ENCODE data around the gene TSHZ2. TPM values are rescaled to one million over a fixed set of nuclear protein-coding genes. Genes with fewer than 3 reads are reported as not detected.
"Not testable (repeated sequence)": the region's sequence is repeated elsewhere in the genome, so short reads cannot be mapped to it uniquely, and the experiment has no call there.

TSHZ2 gene
- total RNA-seq, 1 donor from 2014 or later: 0.06 TPM

DNA sequence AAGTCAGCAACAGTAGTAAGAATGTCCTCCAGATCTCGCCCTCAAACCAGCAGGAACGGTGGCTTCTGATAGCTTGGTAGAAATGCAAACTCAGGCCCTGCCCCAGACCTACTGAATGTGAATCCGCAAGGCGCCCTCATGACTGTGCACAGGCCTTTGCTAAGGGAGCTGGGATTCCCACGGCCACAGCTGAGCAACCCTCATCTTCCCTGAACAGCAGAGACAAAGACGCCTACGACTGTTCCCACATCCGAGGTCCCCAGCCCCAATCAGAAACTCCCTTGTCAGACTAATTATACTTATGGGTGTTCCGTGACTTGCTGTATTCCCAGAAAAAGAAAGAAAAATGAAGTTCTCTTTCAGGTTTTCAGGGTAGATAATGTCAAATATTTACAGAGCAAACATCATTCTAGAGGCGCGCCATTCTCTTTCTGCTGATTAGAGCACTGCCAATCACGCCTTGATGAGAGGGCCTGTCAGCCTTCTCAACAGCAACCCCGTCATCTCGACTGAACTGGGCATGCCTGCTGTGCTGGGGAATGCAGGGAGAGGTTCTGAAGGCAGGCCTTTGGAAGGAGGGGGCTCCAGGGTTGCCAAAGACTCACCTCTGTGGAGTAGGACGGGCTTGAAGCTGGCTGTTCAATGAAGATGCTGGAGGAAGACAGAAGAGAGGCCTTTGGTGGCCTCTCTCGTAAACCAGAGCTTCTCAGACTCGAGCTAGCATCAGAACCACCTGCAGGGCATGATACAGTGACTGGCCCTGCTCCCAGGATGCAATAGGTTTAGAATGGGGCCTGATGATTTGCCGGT, 541.5 kb downstream of the TSHZ2 start:
- TF ChIP-seq, protein P1, sequence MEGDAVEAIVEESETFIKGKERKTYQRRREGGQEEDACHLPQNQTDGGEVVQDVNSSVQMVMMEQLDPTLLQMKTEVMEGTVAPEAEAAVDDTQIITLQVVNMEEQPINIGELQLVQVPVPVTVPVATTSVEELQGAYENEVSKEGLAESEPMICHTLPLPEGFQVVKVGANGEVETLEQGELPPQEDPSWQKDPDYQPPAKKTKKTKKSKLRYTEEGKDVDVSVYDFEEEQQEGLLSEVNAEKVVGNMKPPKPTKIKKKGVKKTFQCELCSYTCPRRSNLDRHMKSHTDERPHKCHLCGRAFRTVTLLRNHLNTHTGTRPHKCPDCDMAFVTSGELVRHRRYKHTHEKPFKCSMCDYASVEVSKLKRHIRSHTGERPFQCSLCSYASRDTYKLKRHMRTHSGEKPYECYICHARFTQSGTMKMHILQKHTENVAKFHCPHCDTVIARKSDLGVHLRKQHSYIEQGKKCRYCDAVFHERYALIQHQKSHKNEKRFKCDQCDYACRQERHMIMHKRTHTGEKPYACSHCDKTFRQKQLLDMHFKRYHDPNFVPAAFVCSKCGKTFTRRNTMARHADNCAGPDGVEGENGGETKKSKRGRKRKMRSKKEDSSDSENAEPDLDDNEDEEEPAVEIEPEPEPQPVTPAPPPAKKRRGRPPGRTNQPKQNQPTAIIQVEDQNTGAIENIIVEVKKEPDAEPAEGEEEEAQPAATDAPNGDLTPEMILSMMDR (conservative IDR thresholded peaks at IDR 0.05; ENCODE audit: low read depth, low read length): no peak
- H3K4me3 ChIP-seq (ENCODE audit: low read depth, low read length): no peak overlapping the region
- DNase-seq (ENCODE audit: low read depth): no peak

DNA sequence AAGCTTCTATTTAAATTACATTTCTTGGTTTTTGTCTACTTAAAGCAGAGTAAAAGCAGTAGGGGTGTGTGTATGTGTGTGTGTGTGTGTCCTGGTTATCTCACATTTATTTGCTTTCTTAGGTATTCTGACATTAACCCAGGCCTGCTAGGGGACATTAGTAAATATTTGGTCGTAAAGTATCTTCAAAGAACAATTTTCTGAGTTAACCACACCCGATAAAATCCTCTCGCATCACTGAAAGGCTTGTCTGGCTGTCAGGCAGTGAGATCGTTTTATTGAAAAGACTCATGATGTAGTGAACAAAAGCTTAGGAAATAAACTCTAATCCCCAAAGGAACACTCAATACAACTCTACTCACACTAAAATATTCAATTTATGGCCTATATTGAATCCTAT, 543.6 kb downstream of the TSHZ2 start:
- H3K4me3 ChIP-seq (ENCODE audit: low read depth, low read length): no peak overlapping the region
- no peak for DNase-seq (ENCODE audit: low read depth)
- TF ChIP-seq, protein P1 (conservative IDR thresholded peaks at IDR 0.05; ENCODE audit: low read depth, low read length): no peak

DNA sequence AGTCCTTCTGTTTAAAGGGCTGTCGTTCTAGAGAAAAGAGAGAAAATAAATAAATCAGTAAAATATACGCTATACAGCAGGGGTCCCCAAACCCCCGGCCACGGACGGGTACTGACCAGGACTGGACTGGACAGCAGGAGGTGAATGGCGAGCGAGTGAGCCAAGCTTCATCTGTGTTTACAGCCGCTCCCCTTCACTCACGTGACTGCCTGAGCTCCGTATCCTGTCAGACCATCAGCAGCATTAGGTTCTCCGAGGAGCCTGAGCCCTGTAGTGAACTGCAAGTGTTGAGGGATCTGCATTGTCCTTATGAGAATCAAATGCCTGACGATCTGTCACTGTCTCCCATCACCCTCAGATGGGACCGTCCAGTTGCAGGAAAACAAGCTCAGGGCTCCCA, 545.0 kb downstream of the TSHZ2 start:
- DNase-seq (ENCODE audit: low read depth): no peak
- H3K4me3 ChIP-seq (ENCODE audit: low read depth, low read length): no peak overlapping the region
- TF ChIP-seq, protein P1 (conservative IDR thresholded peaks at IDR 0.05; ENCODE audit: low read depth, low read length): no peak

DNA sequence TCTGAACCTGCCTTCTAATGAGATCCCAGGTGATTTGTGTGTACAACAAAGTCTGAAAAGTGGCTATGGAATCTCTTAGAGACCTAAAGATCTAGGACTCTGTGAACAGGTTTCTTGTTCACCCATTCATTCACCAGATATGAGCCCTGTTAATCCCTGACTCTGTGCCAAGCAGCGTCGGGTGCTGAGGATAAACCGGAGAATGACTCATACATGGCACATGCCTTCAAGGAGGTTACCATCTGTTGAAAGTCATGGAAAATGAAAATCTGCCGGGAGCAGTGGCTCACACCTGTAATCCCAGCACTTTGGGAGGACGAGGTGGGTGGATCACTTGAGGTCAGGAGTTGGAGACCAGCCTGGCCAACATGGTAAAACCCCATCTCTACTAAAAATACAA, 549.3 kb downstream of the TSHZ2 start:
- not testable (repeated sequence) for DNase-seq (ENCODE audit: low read depth); H3K4me3 ChIP-seq (ENCODE audit: low read depth, low read length)

DNA sequence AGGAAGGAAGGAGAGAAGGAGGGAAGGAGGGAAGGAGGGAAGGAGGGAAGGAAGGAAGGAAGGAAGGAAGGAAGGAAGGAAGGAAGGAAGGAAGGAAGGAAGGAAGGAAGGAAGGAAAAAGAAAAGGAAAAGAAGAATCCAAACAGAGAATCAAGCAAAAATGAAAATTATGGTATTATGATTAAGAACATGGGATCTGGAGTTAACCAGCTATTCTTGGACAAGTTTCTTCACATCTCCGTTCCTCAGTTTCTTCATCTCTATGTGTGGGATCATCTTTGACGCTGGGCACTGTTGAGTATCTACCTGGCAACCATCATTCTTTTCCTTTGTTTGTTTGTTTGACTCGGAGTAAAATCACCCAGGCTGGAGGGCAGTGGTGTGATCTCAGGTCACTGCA, 549.9 kb downstream of the TSHZ2 start:
- no peak for DNase-seq (ENCODE audit: low read depth)
- no peak overlapping the region for H3K4me3 ChIP-seq (ENCODE audit: low read depth, low read length)
- TF ChIP-seq, protein P1 (conservative IDR thresholded peaks at IDR 0.05; ENCODE audit: low read depth, low read length): no peak

DNA sequence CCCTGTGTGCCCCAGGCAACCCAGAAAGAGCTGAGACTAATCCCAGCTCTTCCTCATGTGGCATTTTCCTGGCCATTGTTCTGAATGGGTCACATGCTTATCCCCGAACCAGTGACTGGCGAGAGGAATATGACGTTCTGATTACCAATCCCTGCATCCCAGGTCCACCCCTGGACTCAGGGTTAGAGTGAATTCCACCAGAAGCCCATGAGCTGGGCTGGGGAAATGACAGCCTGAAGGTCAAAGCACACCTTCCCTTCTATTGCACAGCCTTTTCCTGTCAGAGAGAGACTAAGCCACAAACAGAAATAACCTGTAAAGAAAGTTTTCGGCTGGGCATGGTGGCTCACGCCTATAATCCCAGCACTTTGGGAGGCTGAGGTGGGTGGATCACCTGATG, 550.5 kb downstream of the TSHZ2 start:
- TF ChIP-seq, protein P1 (conservative IDR thresholded peaks at IDR 0.05; ENCODE audit: low read depth, low read length): no peak
- no peak overlapping the region for H3K4me3 ChIP-seq (ENCODE audit: low read depth, low read length)
- no peak for DNase-seq (ENCODE audit: low read depth)

DNA sequence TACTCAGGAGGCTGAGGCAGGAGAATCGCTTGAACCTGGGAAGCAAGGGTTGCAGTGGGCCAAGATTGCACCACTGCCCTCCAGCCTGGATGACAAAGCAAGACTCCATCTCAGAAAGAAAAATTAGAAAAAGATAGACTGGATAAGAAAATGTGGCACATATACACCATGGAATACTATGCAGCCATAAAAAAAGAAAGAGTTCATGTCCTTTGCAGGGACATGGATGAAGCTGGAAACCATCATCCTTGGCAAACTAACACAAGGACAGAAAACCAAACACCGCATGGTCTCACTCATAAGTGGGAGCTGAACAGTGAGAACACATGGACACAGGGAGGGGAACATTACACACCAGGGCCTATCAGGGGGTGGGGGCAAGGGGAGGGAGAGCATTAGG, 551.5 kb downstream of the TSHZ2 start:
- H3K4me3 ChIP-seq (ENCODE audit: low read depth, low read length); DNase-seq (ENCODE audit: low read depth): not testable (repeated sequence)

DNA sequence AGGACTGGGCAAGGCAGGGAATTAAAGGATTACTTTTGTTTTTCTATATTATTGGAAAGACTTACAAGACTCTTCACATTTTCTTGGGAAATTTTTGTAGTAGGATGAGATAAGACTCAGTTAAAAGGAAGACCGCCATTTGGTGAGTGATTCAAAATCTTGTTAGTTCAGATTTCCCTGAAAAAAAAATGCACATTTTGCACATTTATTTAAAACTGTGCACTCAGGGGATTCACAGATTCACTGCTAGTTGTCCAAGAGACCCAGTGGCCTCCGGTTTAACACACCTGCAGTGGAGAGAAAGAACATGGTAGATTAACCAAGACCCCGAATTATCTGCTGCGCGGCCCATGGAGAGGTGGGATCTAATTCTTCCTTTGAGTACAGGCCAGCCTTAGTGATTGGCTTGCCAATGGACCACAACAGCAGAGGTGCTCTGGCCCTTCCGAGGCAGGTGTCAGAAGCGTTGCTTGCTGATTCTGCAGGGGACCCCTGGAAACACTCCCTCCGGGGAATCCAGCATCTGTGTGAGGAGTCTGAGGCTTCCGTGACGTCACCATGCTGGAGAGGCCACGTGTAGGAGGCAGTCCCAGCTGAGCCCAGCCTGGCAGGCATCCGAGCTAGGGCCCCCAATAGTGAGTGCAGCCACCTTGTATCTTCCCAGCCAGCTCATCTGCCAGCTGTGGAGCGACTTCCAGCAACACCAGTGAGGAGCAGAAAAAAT, 552.6 kb downstream of the TSHZ2 start:
- no peak for DNase-seq (ENCODE audit: low read depth)
- no peak overlapping the region for H3K4me3 ChIP-seq (ENCODE audit: low read depth, low read length)
- TF ChIP-seq, protein P1 (conservative IDR thresholded peaks at IDR 0.05; ENCODE audit: low read depth, low read length): no peak
